Urinary bladder (tissue), 4 donors: Measurements from ENCODE around the gene KCTD3. TPM values are rescaled to one million over a fixed set of nuclear protein-coding genes. Genes with fewer than 3 reads are reported as not detected.

Experiments
- DNase-seq: peaks from one replicate; pipeline ENCODE4 v3.0.0-alpha.2; 2015; ENCODE audit errors: extremely low spot score
- H3K27ac ChIP-seq: one replicate; pipeline ENCODE4 v1.5.1; 2013; ENCODE audit warnings: low read depth, mild to moderate bottlenecking, moderate library complexity
- H3K36me3 ChIP-seq: one replicate; pipeline ENCODE4 v1.6.1; 2013; ENCODE audit warnings: mild to moderate bottlenecking, moderate library complexity; ENCODE audit not compliant: insufficient read depth
- H3K4me1 ChIP-seq: one replicate; pipeline ENCODE4 v1.6.1; 2013; ENCODE audit warnings: mild to moderate bottlenecking, moderate library complexity; ENCODE audit not compliant: insufficient read depth
- H3K4me3 ChIP-seq: one replicate; pipeline ENCODE4 v1.5.1; 2013; ENCODE audit warnings: low read depth, low read length
- WGBS: extraction: QIAGEN DNeasy Blood & Tissue Kit; methylation state at CpG from one replicate; pipeline ENCODE4 v1.1.7; 2013; 5-methylcytosine and 5-hydroxymethylcytosine counted together
- polyA plus RNA-seq: library from polyadenylated mRNA; stranded (reverse); fragments of 200-250 nt; gene quantifications from one replicate; pipeline ENCODE4 v1.2.3, GENCODE V29; 2013
- total RNA-seq: library from RNA; depleted of rRNA; stranded (reverse); fragments of >200 nt; gene quantifications from one replicate; pipeline ENCODE4 v1.2.3, GENCODE V29; 2014
- donor health status: healthy with polysubstance abuse.
- donor health status: healthy.

Gene KCTD3
- total and polyA plus RNA-seq, 2 donors: 37.8 to 93.6 TPM

DNA sequence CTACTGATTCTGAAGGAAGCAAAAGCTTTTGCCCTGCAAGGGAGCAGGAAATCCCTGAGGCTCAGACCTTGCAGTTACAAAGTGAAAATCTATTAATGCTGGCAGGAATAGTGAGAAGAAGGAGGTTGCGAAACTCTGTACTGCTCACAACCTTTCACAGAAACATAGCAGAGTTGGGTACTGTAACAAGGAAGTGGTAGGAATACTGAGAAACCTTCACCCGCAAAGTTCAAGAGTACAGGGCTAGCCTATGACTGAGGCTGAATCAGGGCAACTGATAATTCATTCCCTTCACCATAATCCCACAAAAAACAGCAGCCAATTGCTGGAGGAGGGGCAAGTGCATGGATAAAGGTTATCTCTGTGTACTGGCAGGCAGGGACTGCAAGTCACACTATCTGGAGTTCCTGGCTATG lies 23.9 kb upstream of the KCTD3 start:
- WGBS: 84% methylated on average over 2 of the region's 2 CpGs
- H3K36me3 ChIP-seq: no peaks in the 10 kb centered on the region
- DNase-seq: no peak
- no peaks in the 10 kb centered on the region for H3K4me1 ChIP-seq
- no peak overlapping the region for H3K4me3 ChIP-seq
- H3K27ac ChIP-seq: no peak overlapping the region

DNA sequence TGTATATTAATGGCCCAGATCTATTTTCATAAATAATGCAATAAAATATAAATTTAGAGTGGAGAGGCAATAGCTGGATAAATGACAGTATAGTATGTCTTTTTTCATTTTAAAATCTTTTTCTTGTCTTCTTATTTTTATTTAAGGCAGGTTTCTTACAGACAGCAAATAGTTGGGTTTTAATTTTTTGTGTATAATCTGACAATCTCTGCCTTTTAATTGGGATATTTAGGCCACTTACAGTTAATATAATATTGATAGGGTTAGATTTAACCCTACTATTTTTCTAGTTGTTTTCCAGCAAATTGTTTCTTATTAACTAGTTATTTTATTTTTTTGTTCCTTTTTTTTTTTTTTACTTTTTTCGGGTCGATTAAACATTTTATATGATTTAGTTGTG lies 23.3 kb upstream of the KCTD3 start:
- WGBS: 97% methylated on average over 2 of the region's 2 CpGs
- Histone ChIP-seq H3K36me3 (no peaks in the 10 kb centered on the region), H3K4me1 (no peaks in the 10 kb centered on the region), H3K27ac (no peak overlapping the region), H3K4me3 (no peak overlapping the region)
- no peak for DNase-seq

DNA sequence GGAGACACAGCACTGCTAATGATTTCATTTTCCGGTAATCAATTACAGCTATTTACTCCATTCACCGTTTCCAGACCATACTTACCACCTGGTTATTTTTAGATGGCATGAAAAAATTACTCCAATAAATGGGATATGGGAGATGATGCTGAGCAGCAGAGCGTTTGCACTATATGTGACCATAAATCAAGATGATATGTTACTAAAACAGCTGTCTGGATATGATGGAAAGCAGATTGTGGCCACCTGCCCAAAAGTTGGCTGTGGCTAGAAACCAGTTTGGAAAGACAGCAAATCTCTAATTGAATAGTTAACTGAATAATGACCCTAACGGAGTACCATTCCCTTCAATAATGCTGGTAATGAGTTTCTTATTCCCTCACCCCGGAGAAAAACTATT lies 22.5 kb upstream of the KCTD3 start:
- Histone ChIP-seq H3K27ac (no peak overlapping the region), H3K4me1 (no peaks in the 10 kb centered on the region), H3K4me3 (no peak overlapping the region), H3K36me3 (no peaks in the 10 kb centered on the region)
- DNase-seq: no peak
- 68% methylated on average over 5 of the region's 5 CpGs for WGBS

DNA sequence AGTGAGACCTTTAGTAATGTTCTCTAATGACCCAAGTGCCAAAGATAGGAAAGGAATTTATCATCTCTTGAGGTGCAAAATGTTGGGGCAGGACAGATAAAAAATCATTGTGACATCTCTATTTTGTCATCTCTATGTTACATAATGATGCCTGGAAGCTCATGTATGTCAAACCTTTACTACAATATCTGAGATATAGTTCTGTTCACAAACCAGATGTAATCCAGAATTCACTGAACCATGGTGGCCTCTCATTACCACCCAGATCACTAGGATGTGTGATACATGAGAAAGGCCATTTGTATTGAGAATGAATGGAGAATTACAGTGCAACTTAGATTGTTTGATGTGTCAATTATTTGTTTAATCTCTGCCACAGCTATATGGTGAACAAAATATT lies 22.0 kb upstream of the KCTD3 start:
- Histone ChIP-seq H3K27ac (no peak overlapping the region), H3K36me3 (no peaks in the 10 kb centered on the region), H3K4me1 (no peaks in the 10 kb centered on the region), H3K4me3 (no peak overlapping the region)
- no peak for DNase-seq

DNA sequence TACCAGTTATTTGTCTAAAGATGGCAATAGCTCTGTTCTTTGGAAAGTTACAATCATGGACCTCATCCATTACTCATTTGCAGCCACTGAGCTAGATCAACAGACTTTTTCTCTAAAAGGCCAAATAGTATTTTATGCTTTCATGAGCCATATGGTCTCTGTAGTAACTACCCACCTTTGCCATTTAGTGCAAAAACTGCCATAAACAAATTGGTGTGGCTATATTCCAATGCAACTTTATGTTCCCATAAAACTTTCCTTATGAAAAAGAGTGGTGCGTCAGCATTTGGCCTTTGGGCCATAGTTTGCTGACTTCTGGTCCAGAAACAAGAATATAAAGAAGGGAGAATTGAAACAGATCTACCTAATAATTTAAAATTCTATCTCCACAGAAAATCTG lies 20.1 kb upstream of the KCTD3 start:
- no peaks in the 10 kb centered on the region for H3K4me1 ChIP-seq
- 75% methylated on average over 1 of the region's 1 CpG for WGBS
- no peak for DNase-seq
- H3K27ac ChIP-seq: no peak overlapping the region
- no peaks in the 10 kb centered on the region for H3K36me3 ChIP-seq
- H3K4me3 ChIP-seq: no peak overlapping the region

DNA sequence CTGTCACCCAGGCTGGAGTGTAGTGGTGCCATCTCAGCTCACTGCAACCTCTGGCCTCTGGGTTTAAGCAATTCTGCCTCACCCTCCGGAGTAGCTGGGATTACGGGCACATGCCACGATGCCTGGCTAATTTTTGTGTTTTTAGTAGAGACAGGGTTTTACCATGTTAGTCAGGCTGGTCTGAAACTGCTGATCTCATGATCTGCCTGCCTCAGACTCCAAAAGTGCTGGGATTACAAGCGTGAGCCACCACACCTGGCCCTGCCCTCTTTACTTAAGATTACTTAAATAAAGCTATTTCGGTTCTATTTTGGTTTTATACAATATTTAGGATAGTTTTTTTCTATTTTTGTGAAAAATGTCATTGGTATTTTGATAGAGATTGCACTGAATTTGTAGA lies 15.3 kb upstream of the KCTD3 start:
- Histone ChIP-seq H3K27ac (no peak overlapping the region), H3K4me1 (no peaks in the 10 kb centered on the region), H3K36me3 (no peaks in the 10 kb centered on the region), H3K4me3 (no peak overlapping the region)
- no peak for DNase-seq
- 93% methylated on average over 5 of the region's 5 CpGs for WGBS

DNA sequence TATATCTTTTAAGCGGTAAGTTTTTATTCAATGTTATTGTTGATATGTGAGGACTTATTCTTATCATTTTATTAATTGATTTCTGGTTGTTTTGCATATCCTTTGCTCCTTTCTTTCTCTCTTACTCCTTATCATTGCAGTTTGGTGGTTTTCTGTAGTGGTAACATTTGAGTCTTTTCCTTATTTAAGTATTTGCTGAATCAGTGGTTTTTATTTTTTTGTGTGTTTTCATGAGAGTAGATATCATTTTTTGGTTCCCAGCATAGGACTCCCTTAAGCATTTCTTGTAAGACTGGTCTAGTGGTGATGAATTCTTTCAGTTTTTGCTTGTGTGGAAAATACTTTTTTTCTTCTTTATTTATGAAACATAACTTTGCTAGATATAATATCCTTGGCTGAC lies 12.2 kb upstream of the KCTD3 start:
- H3K4me1 ChIP-seq: no peaks in the 10 kb centered on the region
- 94% methylated on average over 1 of the region's 1 CpG for WGBS
- no peak overlapping the region for H3K4me3 ChIP-seq
- no peak for DNase-seq
- H3K27ac ChIP-seq: no peak overlapping the region
- H3K36me3 ChIP-seq: no peaks in the 10 kb centered on the region

DNA sequence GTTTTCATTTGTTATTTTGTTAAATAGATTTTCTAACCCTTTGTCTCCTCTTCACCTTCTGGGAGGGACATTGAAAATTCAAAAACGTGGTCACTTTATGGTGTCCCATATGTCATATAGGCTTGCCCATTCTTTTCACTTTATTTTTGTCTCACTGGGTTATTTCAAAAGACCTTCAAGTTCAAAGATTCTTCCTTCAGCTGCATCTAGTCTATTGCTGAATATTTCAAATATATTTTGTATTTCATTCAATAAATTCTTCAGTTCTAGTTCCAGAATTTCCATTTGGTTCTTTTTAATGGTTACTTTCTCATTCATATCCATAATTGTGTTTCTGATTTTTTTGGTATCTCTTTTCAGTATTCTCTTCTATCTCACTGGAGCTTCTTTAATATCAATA lies 11.6 kb upstream of the KCTD3 start:
- Histone ChIP-seq H3K27ac (no peak overlapping the region), H3K4me1 (no peaks in the 10 kb centered on the region), H3K4me3 (no peak overlapping the region), H3K36me3 (no peaks in the 10 kb centered on the region)
- WGBS: 44% methylated on average over 1 of the region's 1 CpG
- no peak for DNase-seq

DNA sequence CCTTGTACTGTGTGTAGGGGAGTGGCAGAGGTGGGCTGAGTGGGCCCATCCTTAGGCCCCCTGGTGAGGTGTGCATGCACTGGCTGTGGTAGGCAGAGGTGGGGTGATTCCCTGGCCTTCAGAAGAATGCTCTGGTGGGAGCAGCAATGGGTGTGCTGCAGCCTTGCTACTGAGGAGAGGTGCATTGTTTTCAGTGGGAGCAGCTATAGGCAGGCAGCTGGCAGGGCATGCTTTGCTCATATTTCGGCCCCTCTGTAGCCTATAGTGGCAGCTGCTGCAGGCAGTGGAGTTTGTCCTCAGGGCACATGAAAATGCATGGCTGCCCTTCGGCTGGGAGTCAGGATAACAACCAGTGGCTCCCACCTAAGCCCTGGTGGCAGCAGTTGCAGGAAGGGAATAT lies 10.1 kb upstream of the KCTD3 start:
- Histone ChIP-seq H3K36me3 (no peaks in the 10 kb centered on the region), H3K27ac (no peak overlapping the region), H3K4me3 (no peak overlapping the region), H3K4me1 (no peaks in the 10 kb centered on the region)
- DNase-seq: no peak
- 88% methylated on average over 2 of the region's 2 CpGs for WGBS

DNA sequence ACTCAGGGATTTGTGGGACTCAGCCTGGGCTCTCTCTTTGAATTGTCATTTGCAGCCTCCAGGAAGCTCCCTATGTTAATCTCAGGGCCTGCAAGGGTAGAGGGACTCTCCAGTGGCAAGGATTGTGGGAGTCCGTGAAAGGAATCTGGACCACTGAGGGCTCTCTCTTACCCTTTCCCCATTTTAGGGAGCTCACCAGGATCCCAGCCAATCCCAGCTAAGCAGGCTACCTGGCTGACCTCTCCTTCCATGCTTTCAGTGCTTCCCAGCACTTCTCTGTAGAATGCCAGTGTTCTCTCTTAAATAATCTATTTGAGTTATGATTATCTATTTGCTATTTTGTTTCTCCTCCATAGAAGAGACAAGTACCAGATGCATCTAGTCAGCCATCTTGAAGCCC lies 9.6 kb upstream of the KCTD3 start:
- WGBS: 83% methylated on average over 1 of the region's 1 CpG
- Histone ChIP-seq H3K36me3 (no peaks in the 10 kb centered on the region), H3K4me3 (no peak overlapping the region), H3K4me1 (no peaks in the 10 kb centered on the region), H3K27ac (no peak overlapping the region)
- DNase-seq: no peak

DNA sequence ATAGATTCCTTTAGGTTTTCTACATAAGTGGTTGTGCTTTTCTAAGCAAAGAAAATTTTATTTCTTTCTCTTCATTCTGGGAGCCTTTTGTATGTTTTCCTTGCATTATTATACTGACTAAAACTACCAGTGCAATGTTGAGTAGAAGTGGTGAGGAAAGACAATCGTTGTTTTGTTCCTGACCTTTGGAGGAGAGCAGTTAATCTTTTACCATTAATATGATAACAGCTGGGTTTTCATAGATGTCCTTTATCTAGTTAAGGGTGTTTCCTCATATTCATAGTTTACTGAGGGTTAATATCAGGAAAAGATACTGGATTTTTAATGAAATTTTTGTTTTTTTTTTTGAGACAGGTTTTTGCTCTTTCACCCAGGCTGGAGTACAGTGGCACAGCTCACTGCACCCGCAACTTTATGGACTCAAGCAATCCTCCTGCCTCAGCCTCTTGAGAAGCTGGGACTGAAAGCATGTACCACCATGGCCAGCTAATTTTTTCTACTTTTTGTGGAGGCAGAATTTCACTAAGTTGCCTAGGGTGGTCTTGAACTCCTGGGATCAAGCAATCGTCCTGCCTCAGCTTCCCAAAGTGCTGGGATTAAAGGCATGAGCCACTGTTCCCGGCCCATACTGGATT lies 9.0 kb upstream of the KCTD3 start:
- Histone ChIP-seq H3K4me1 (no peaks in the 10 kb centered on the region), H3K27ac (no peak overlapping the region), H3K4me3 (no peak overlapping the region), H3K36me3 (no peaks in the 10 kb centered on the region)
- DNase-seq: no peak
- WGBS: 82% methylated on average over 4 of the region's 4 CpGs

DNA sequence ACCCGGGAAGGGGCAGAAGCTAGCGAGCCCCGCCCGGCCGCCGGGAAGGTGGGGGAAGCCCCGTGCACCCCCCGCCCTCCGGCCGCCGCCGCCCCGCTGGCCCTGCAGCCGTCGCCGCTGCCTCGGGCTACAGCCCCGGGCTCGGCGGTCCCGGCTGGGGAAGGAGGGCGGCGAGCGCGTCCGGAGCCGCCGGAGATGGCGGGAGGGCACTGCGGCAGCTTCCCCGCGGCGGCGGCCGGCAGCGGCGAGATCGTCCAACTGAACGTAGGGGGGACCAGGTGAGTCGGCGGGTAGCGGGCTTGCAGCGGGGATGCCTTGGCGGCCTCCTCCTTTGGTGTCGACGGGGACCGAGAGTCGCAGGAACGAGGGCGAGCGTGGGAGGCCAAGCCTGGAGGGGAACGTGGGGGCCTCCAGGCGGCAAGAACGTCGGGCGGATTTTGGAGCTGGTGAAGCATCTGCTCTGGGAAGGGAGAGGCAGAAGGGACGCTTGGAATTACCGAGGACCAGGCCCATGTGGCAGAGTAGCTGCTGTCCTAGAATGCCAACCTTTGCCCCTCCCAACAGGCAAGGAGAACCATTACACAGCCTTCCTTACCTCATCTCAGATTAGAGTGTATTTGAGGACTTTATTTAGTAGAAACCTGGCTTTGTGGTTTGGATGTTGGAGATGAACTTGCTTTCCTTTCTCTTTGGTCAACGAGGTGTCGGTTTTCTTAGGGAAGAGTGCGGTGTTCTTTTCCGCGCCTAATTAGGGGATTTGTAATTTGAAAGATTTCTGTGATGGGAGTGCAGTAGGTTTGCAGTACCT lies 591 bp downstream of the KCTD3 start:
- no peaks in the 10 kb centered on the region for H3K4me1 ChIP-seq
- H3K27ac ChIP-seq: peak overlapping the region; percentile 97
- WGBS: under 1% methylated on average over 63 of the region's 63 CpGs
- no peak for DNase-seq
- H3K4me3 ChIP-seq: peak overlapping the region; percentile 88
- H3K36me3 ChIP-seq: no peaks in the 10 kb centered on the region

DNA sequence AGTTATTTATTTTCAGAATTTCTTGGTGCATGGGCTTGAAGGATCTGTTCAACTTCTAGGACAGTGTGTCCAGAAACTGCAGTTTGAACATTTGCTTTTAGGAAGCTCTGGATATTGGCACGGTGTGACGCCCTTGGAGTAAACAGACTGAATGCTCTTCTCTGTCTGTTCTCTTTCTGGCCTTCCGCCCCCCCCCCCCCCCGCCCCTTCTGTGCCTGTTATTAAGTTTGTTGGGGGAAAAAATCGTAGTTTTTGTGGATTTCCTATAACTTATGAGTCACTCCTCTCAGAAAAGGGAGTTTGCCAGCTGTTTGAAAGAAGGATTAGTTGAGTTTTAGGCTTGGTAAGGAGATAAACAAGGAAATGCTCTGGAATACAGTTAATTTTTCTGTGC lies 1.2 kb downstream of the KCTD3 start:
- Histone ChIP-seq H3K27ac (peak overlapping the region; percentile 23), H3K4me1 (no peaks in the 10 kb centered on the region), H3K4me3 (peak overlapping the region; percentile 88), H3K36me3 (no peaks in the 10 kb centered on the region)
- WGBS: 0% methylated on average over 5 of the region's 5 CpGs
- DNase-seq: no peak

DNA sequence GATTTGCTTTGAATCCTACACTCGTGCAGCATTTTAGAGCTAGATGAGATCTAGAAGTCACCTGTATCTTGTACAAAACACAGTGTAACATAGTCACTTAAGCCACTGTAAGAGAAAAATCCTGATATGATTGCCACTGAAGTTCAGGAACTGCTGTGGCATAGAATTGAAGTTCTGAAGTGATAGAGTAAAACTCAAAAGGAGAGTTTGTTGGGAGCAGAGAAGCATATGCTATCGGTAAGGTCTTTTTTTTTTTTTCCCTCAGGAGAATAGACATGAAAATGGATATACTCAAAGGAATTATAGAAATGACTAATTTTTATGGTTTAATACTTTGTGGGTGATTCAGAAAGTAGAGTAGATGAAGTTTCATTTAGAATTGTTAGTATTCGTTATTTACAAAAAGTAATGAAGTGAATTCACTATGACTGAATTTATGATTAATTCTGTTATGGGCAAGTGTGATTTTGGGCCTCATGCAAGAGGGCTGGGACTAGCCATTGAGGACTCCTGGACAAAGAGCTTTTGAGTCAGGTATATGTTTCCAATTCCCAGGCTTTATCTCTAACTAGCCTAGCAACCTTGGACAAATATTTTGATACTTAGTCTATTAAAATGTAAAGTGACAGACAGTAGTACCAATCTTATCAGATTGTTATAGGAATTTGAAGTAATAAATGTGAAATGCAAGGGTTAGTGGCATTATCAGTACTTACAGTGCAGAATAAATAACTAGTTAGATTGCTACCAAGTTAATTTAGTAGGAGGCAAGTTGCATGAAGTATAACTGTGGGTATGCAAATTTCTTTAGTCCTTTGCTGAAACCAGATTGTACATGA lies 3.1 kb downstream of the KCTD3 start:
- no peak for DNase-seq
- Histone ChIP-seq H3K4me1 (no peaks in the 10 kb centered on the region), H3K36me3 (no peaks in the 10 kb centered on the region), H3K4me3 (no peak overlapping the region), H3K27ac (no peak overlapping the region)
- WGBS: 58% methylated on average over 3 of the region's 3 CpGs
